Endothelial cell of umbilical vein (primary cell): Measurements from ENCODE around the gene PSTK. TPM values are rescaled to one million over a fixed set of nuclear protein-coding genes. Genes with fewer than 3 reads are reported as not detected.

Experiments used
- BruUV-seq: library from RNA; stranded (reverse); fragments of 400-500 nt; replicated peaks from 2 replicates; lab custom pipeline; 2021; lab: Mats Ljungman, UMichigan
- CTCF ChIA-PET: fragments of 300-600, 350-600 bp; sonication (Branson Sonifier 250); formaldehyde crosslinking; loops from one replicate; lab custom pipeline; 2021; ENCODE audit warnings: antibody characterized with exemption, inconsistent platforms; lab: Charles Lee
- POLR2A ChIA-PET: fragments of 300-600, 350-600 bp; sonication (Branson Sonifier 250); formaldehyde crosslinking; loops from one replicate; lab custom pipeline; 2021; ENCODE audit warnings: antibody characterized with exemption, inconsistent platforms; lab: Charles Lee
- DNase-seq: peaks from one replicate; pipeline ENCODE4 v3.0.0-alpha.2; 2011; ENCODE audit warnings: low read depth, low spot score
- FAIRE-seq: peaks from 2 replicates; lab custom pipeline; 2011; peaks lifted over from hg19 to GRCh38; lab: Jason Lieb, UNC
- H2AFZ ChIP-seq: 2 replicates; pipeline ENCODE4 v1.6.0; 2012; ENCODE audit warnings: low read depth, low read length, control low read depth, inconsistent platforms
- H3K27ac ChIP-seq: 2 replicates; pipeline ENCODE4 v1.5.1; 2011; ENCODE audit warnings: low read depth, mild to moderate bottlenecking, control low read depth, low read length, moderate library complexity; ENCODE audit not compliant: insufficient read depth
- H3K27me3 ChIP-seq, 2 experiments: 2 replicates each; pipeline versions ENCODE4 v1.6.0 to v1.6.1; 2011; ENCODE audit warnings: low read length in 2 of 2, mixed read lengths in 1 of 2; ENCODE audit not compliant: control insufficient read depth in 2 of 2, insufficient read depth in 2 of 2
- H3K36me3 ChIP-seq, 2 experiments: 2 replicates in 1 of 2; 3 replicates in 1 of 2; pipeline ENCODE4 v1.5.1; 2011; ENCODE audit warnings: low read length in 2 of 2, mild to moderate bottlenecking in 1 of 2, moderate library complexity in 1 of 2; ENCODE audit not compliant: control insufficient read depth in 2 of 2, insufficient read depth in 2 of 2; ENCODE audit errors: extremely low read depth in 1 of 2
- H3K4me1 ChIP-seq: 3 replicates; pipeline ENCODE4 v1.5.1; 2011; ENCODE audit warnings: mild to moderate bottlenecking, low read length; ENCODE audit not compliant: control insufficient read depth, insufficient read depth; ENCODE audit errors: extremely low read depth
- H3K4me2 ChIP-seq: 2 replicates; pipeline ENCODE4 v1.6.1; 2011; ENCODE audit warnings: low read length, control low read depth, mixed read lengths; ENCODE audit not compliant: insufficient read depth
- H3K4me3 ChIP-seq, 3 experiments: fragments of 200-600 bp in 1 of 3; sonication (generic), shearing (Covaris generic) in 1 of 3; replicated peaks in 1 of 3; 2 replicates each; pipeline ENCODE4 v1.5.1; 2011 to 2016; ENCODE audit warnings: control low read depth in 3 of 3, low read length in 3 of 3, mild to moderate bottlenecking in 2 of 3, inconsistent platforms in 1 of 3, low read depth in 1 of 3, moderate library complexity in 1 of 3; ENCODE audit not compliant: insufficient read depth in 1 of 3
- H3K79me2 ChIP-seq: 2 replicates; pipeline ENCODE4 v1.6.0; 2012; ENCODE audit warnings: low read length, inconsistent platforms; ENCODE audit not compliant: control insufficient read depth, insufficient read depth
- H3K9ac ChIP-seq: replicated peaks from 2 replicates; pipeline ENCODE3; 2011; ENCODE audit warnings: low read length, control low read depth; ENCODE audit not compliant: insufficient read depth; ENCODE audit errors: extremely low read depth
- H3K9me1 ChIP-seq: replicated peaks from 3 replicates; pipeline ENCODE4 v1.6.0; 2011; ENCODE audit warnings: mild to moderate bottlenecking, low read length; ENCODE audit not compliant: control insufficient read depth, insufficient read depth; ENCODE audit errors: extremely low read depth
- H3K9me3 ChIP-seq: replicated peaks from 2 replicates; pipeline ENCODE4 v1.5.1; 2012; ENCODE audit warnings: low read length, inconsistent platforms; ENCODE audit not compliant: control insufficient read depth, insufficient read depth
- H4K20me1 ChIP-seq: replicated peaks from 2 replicates; pipeline ENCODE3; 2011; ENCODE audit warnings: mild to moderate bottlenecking, low read length; ENCODE audit not compliant: control insufficient read depth, insufficient read depth; ENCODE audit errors: extremely low read depth
- EZH2 ChIP-seq: IDR thresholded peaks from 2 replicates; pipeline ENCODE4 v1.6.1; 2012; ENCODE audit warnings: borderline replicate concordance, low read depth, mild to moderate bottlenecking, moderate library complexity, low read length, inconsistent platforms; ENCODE audit not compliant: severe bottlenecking
- FOS ChIP-seq: IDR thresholded peaks from 2 replicates; pipeline ENCODE4 v1.6.1; 2011; ENCODE audit warnings: mild to moderate bottlenecking, low read length, moderate library complexity, borderline replicate concordance; ENCODE audit not compliant: insufficient read depth
- JUN ChIP-seq: IDR thresholded peaks from 2 replicates; pipeline ENCODE4 v1.6.1; 2011; ENCODE audit warnings: borderline replicate concordance, low read depth; ENCODE audit not compliant: insufficient read length, insufficient read depth
- MYC ChIP-seq: IDR thresholded peaks from one replicate; pipeline ENCODE4 v1.6.1; 2011; ENCODE audit warnings: mild to moderate bottlenecking, low read depth, low read length
- POLR2A ChIP-seq: IDR thresholded peaks from 2 replicates; pipeline ENCODE4 v1.6.1; 2012; ENCODE audit warnings: low read depth, mild to moderate bottlenecking, control low read depth, low read length
- POLR2AphosphoS5 ChIP-seq: IDR thresholded peaks from 2 replicates; pipeline ENCODE4 v1.6.1; 2012; ENCODE audit warnings: low read depth, mild to moderate bottlenecking, control low read depth, low read length, moderate library complexity; ENCODE audit not compliant: insufficient read depth
- dilution Hi-C: fragments of 300-500 bp; cut with MboI; formaldehyde crosslinking; loops from one replicate; pipeline ENCODE4 v1.15.0; 2019; ENCODE audit warnings: low sequenced_read_pairs; ENCODE audit not compliant: extremely low pct_ligation_motif_present
- intact Hi-C: fragments of 100-400 bp; cut with micrococcal nuclease; formaldehyde crosslinking; loops from one replicate; pipeline ENCODE4 v1.10.0; 2022
- polyA plus RNA-seq, 4 experiments: library from polyadenylated mRNA; depleted of rRNA in 3 of 4; stranded (reverse) in 3 of 4; unstranded in 1 of 4; fragments of >200 nt; gene quantifications; 2 replicates each; pipeline versions ENCODE4 v1.2.1 to v1.2.3, GENCODE V29; 2011 to 2012; ENCODE audit warnings: missing spikeins in 1 of 4
- total RNA-seq: library from RNA; stranded (reverse); gene quantifications from 2 replicates; pipeline ENCODE4 v1.2.3, GENCODE V29; 2021

Gene PSTK
- total and polyA plus RNA-seq, 2 donors (not counting 3 experiments of a cell fraction or from before 2014, with no cell fraction given), result 2.2 to 2.7 TPM

GRCh38 chr10:123008355-123009104 is 28.3 kb downstream of the PSTK start, which contains the start of the genes ACADSB and IKZF5:
ACADSB (plus strand) TSS chr10:123009006; CDS start chr10:123009030, 24 bp downstream.
IKZF5 (minus strand) TSS chr10:123008795; CDS start chr10:122998625, 10,170 bp downstream.
- intact Hi-C loops (loop anchor here (1.0 to 10.0 kb wide), 8 partner anchors 13 to 1596 kb away; partner anchors contain the start of genes BUB3, C10orf88, FAM24B and PSTK), dilution Hi-C loops (no loop called here)
- Histone ChIP-seq H3K9me3 (no peaks in the 10 kb centered on the region), H3K4me2 (peak within 1 kb of the TSS; percentile 89), H3K9ac (peak within 1 kb of the TSS; percentile 96), H3K9me1 (no peaks in the 10 kb centered on the region), H3K36me3 (peaks cover 0 to 2% of the 10 kb centered on the region in 2 experiments), H3K27me3 (no peaks in the 10 kb centered on the region), H2AFZ (peak within 1 kb of the TSS; percentile 94), H3K4me3 (peak within 1 kb of the TSS; percentile 80 to 93 (median 82)), H4K20me1 (peaks cover 2% of the 10 kb centered on the region), H3K27ac (peak within 1 kb of the TSS; percentile 63), H3K79me2 (peaks cover 48% of the 10 kb centered on the region), H3K4me1 (peaks cover 21% of the 10 kb centered on the region)
- peak; percentile 79 for FAIRE-seq
- TF ChIP-seq POLR2A (peak; percentile 80), JUN (no peak), EZH2 (no peak), FOS (no peak), MYC (no peak), POLR2AphosphoS5 (peak; percentile 84)
- ChIA-PET CTCF (interaction anchor here (0.7 to 4.2 kb wide), 5 partner anchors 13 to 1380 kb away, joined by 3 to 30 read pairs (median 3); partner anchors contain the start of gene PSTK), POLR2A (interaction anchor here (0.9 to 1.6 kb wide), 2 partner anchors 28 to 146 kb away, joined by 4 read pairs; partner anchors contain the start of genes BUB3 and PSTK)
- DNase-seq, result peak; percentile 97
- no TSS peak for BruUV-seq
